Activated naive CD4-positive, alpha-beta T cell treated with Interleukin-2 at 50 U/mL for 16 hours (primary cell): ENCODE data around the gene R3HCC1L.

Experiments
- DNase-seq: peaks from one replicate; pipeline ENCODE4 v3.0.0-alpha.2; 2020

The R3HCC1L gene

GRCh38 chr10:98262571-98262970 lies 128.1 kb downstream of the R3HCC1L start:
- no peak for DNase-seq

GRCh38 chr10:98263088-98263487 lies 128.6 kb downstream of the R3HCC1L start:
- DNase-seq = no peak

- no peak for DNase-seq
Measured at GRCh38 chr10:98264378-98265065, 130.1 kb downstream of the R3HCC1L start.

GRCh38 chr10:98265403-98266378 lies 131.2 kb downstream of the R3HCC1L start:
- DNase-seq = no peak

- no peak for DNase-seq
Measured at GRCh38 chr10:98266647-98267046, 132.2 kb downstream of the R3HCC1L start.

- DNase-seq = no peak
Measured at GRCh38 chr10:98267069-98267893, 132.8 kb downstream of the R3HCC1L start.

- DNase-seq = no peak
Measured at GRCh38 chr10:98267894-98268693, 133.6 kb downstream of the R3HCC1L start, which contains the start of gene LOXL4. Gene LOXL4 (minus strand): TSS chr10:98268194. CDS start chr10:98263019, 5,175 bp downstream.

GRCh38 chr10:98268694-98269431 lies 134.4 kb downstream of the R3HCC1L start:
- no peak for DNase-seq

- no peak for DNase-seq
Measured at GRCh38 chr10:98269435-98269912, 135.0 kb downstream of the R3HCC1L start.

- DNase-seq = no peak
Measured at GRCh38 chr10:98270073-98270740, 135.8 kb downstream of the R3HCC1L start.

GRCh38 chr10:98270786-98271185 lies 136.3 kb downstream of the R3HCC1L start:
- DNase-seq = no peak

- DNase-seq = no peak
Measured at GRCh38 chr10:98272245-98272644, 137.8 kb downstream of the R3HCC1L start.

GRCh38 chr10:98272656-98273055 lies 138.2 kb downstream of the R3HCC1L start:
- DNase-seq = no peak

GRCh38 chr10:98273057-98273850 lies 138.8 kb downstream of the R3HCC1L start:
- no peak for DNase-seq

- no peak for DNase-seq
Measured at GRCh38 chr10:98274562-98274961, 140.1 kb downstream of the R3HCC1L start.

GRCh38 chr10:98276311-98276710 lies 141.9 kb downstream of the R3HCC1L start:
- DNase-seq = no peak

- no peak for DNase-seq
Measured at GRCh38 chr10:98285416-98285815, 151.0 kb downstream of the R3HCC1L start.

GRCh38 chr10:98286419-98286818 lies 152.0 kb downstream of the R3HCC1L start:
- DNase-seq = no peak

- DNase-seq = no peak
Measured at GRCh38 chr10:98287321-98287720, 152.9 kb downstream of the R3HCC1L start.

GRCh38 chr10:98289802-98290209 lies 155.3 kb downstream of the R3HCC1L start:
- no peak for DNase-seq
